Transverse colon (tissue), 4 donors: ENCODE measurements around the gene EIF2S3B.

Experiments used
- CTCF ChIP-seq, 5 experiments: fragments of 200-600 bp in 3 of 5; fragments of 450-650 bp in 2 of 5; sonication (generic) in 3 of 5; IDR thresholded peaks; 1 replicate in 2 of 5; 2 replicates in 3 of 5; pipeline ENCODE4 v1.5.1; 2016 to 2017; ENCODE audit warnings: antibody characterized with exemption in 5 of 5, inconsistent platforms in 3 of 5, mild to moderate bottlenecking in 2 of 5, moderate library complexity in 1 of 5
- EP300 ChIP-seq: sonication (generic); formaldehyde crosslinking; IDR thresholded peaks from one replicate; pipeline ENCODE4 v1.6.1; 2017; ENCODE audit warnings: antibody characterized with exemption, low read depth
- POLR2AphosphoS5 ChIP-seq, 3 donors: sonication (generic); formaldehyde crosslinking; IDR thresholded peaks; one replicate each; pipeline ENCODE4 v1.6.1; 2016; ENCODE audit warnings: antibody characterized with exemption in 3 of 3

- TF ChIP-seq POLR2AphosphoS5 (IDR thresholded peaks at IDR 0.05) (no peak), CTCF (IDR thresholded peaks at IDR 0.05) (no peak), EP300 (no peak)
Observed at GRCh38 chr12:10551375-10551774, 45.7 kb downstream of the EIF2S3B start.
